GM12878 (cell line): Measurements from ENCODE around the gene TYSND1. TPM values are rescaled to one million over a fixed set of nuclear protein-coding genes. Genes with fewer than 3 reads are reported as not detected.

Source experiments
- CEBPB ChIP-seq, 2 experiments: fragments of 150-350 bp in 1 of 2; IDR thresholded peaks; 2 replicates each; pipeline ENCODE4 v1.6.1; 2012 to 2014; ENCODE audit warnings: low read depth in 2 of 2, low read length in 2 of 2, borderline replicate concordance in 1 of 2, inconsistent platforms in 1 of 2
- CUX1 ChIP-seq: IDR thresholded peaks from 2 replicates; pipeline ENCODE4 v1.6.1; 2012; ENCODE audit warnings: improper control_type of control experiment, low read depth, low read length; ENCODE audit not compliant: insufficient replicate concordance
- HSF1 ChIP-seq: fragments of 150-350 bp; IDR thresholded peaks from 2 replicates; pipeline ENCODE4 v1.6.1; 2014; ENCODE audit warnings: mild to moderate bottlenecking, low read depth, low read length
- MYC ChIP-seq: IDR thresholded peaks from 2 replicates; pipeline ENCODE4 v1.6.1; 2011; ENCODE audit warnings: mild to moderate bottlenecking, low read length, moderate library complexity, inconsistent platforms; ENCODE audit not compliant: insufficient read depth, insufficient replicate concordance, insufficient read length, severe bottlenecking
- RUNX3 ChIP-seq: IDR thresholded peaks from 2 replicates; pipeline ENCODE4 v1.6.1; 2012; ENCODE audit warnings: low read length, inconsistent platforms
- SIX5 ChIP-seq: IDR thresholded peaks from 2 replicates; pipeline ENCODE4 v1.6.1; 2011; ENCODE audit warnings: mild to moderate bottlenecking, low read depth, low read length, moderate library complexity; ENCODE audit not compliant: severe bottlenecking
- STAT3 ChIP-seq: IDR thresholded peaks from 2 replicates; pipeline ENCODE4 v1.6.1; 2011; ENCODE audit warnings: low read depth, low read length, improper control_type of control experiment
- ZBTB11 ChIP-seq: fragments of 450-650 bp; formaldehyde crosslinking; IDR thresholded peaks from 2 replicates; pipeline ENCODE4 v1.5.0; 2022; ENCODE audit warnings: mild to moderate bottlenecking, missing genetic modification characterization
- ZNF217 ChIP-seq: fragments of 450-650 bp; IDR thresholded peaks from 2 replicates; pipeline ENCODE4 v1.6.1; 2017; ENCODE audit warnings: antibody characterized with exemption, mild to moderate bottlenecking
- polyA plus RNA-seq, 11 experiments: library from polyadenylated mRNA; depleted of rRNA in 4 of 11; unstranded in 6 of 11; stranded (reverse) in 5 of 11; fragments of >200 nt; fragmentation: Nextera tagmentation in 4 of 11; fragmentation: Illumina TruSeq in 1 of 11; extraction: Ambion mirVana in 4 of 11; extraction: Trizol in 1 of 11; gene quantifications; 1 replicate in 1 of 11; 2 replicates in 10 of 11; pipeline versions ENCODE4 v1.2.1 to v1.2.3, GENCODE V29; 2011 to 2016; ENCODE audit warnings: inconsistent platforms in 2 of 11, missing spikeins in 2 of 11, low read depth in 1 of 11
- total RNA-seq, 4 experiments: library from RNA; depleted of rRNA in 3 of 4; stranded (reverse); fragments of >200 nt in 3 of 4; fragmentation: Illumina TruSeq in 1 of 4; extraction: Trizol in 1 of 4; gene quantifications; 2 replicates each; pipeline versions ENCODE4 v1.2.1 to v1.2.3, GENCODE V29; 2013 to 2021

TYSND1 gene
- total and polyA plus RNA-seq, 10 of the 15 experiments (the other 5 are each of a cell fraction or from before 2014, with no cell fraction given), result 1.9 to 21.4 (median 12.0) TPM

- no peak for TF ChIP-seq HSF1
- no peak for TF ChIP-seq CUX1
- no peak for TF ChIP-seq RUNX3
- TF ChIP-seq ZNF217, result no peak
- TF ChIP-seq CEBPB (IDR thresholded peaks at IDR 0.05; ENCODE audit: borderline replicate concordance in 1 of 2, low read depth in 2 of 2, low read length in 2 of 2), result no peak
- TF ChIP-seq ZBTB11 (CRISPR knock-in tag), result no peak
- TF ChIP-seq STAT3, result no peak
- no peak for TF ChIP-seq SIX5
- no peak for TF ChIP-seq MYC
Measured at GRCh38 chr10:70137927-70138883, 8.3 kb downstream of the TYSND1 start (continued).
